HepG2 (cell line): ENCODE data around the gene COBL. TPM values are rescaled to one million over a fixed set of nuclear protein-coding genes. Genes with fewer than 3 reads are reported as not detected.

Experiments used
- ATAC-seq: fragments of 200-7000 bp; cut with Tn5 transposase; 3 replicates; pipeline ENCODE4 v1.9.1; 2020; ENCODE audit warnings: mild to moderate bottlenecking, moderate library complexity
- BruUV-seq: library from RNA; stranded (reverse); fragments of 400-500 nt; replicated peaks from 2 replicates; lab custom pipeline; 2021; lab: Mats Ljungman, UMichigan
- CTCF ChIA-PET: fragments of 300-600 bp; formaldehyde crosslinking; extraction: SDS; loops from one replicate; lab custom pipeline; 2021; ENCODE audit warnings: low total read pairs, inconsistent platforms, low intra/inter-chr PET ratio; lab: Yijun Ruan, JAX
- POLR2A ChIA-PET: fragments of 350-600 bp; sonication (Branson Sonifier 250); formaldehyde crosslinking; loops from one replicate; lab custom pipeline; 2020; ENCODE audit warnings: antibody characterized with exemption, inconsistent platforms; lab: Yijun Ruan, JAX
- DNase-seq: peaks from one replicate; pipeline ENCODE4 v3.0.0-alpha.2; 2015; ENCODE audit warnings: low spot score
- FAIRE-seq: peaks from 3 replicates; lab custom pipeline; 2011; peaks lifted over from hg19 to GRCh38; lab: Jason Lieb, UNC
- H2AFZ ChIP-seq: one replicate; pipeline ENCODE4 v1.6.1; 2011; ENCODE audit warnings: low read length, inconsistent platforms
- H3K27ac ChIP-seq: fragments of 300-600 bp; 3 replicates; pipeline ENCODE4 v1.8.0; 2011; ENCODE audit warnings: mixed run types, mild to moderate bottlenecking, mixed read lengths, low read length, inconsistent platforms; ENCODE audit not compliant: insufficient read depth; ENCODE audit errors: extremely low read length
- H3K27me3 ChIP-seq, 2 experiments: fragments of 200-600 bp in 1 of 2; 2 replicates in 1 of 2; 3 replicates in 1 of 2; pipeline versions ENCODE4 v1.6.0 to v1.8.0; 2011; ENCODE audit warnings: low read length in 2 of 2, mild to moderate bottlenecking in 2 of 2, moderate library complexity in 2 of 2, inconsistent platforms in 1 of 2; ENCODE audit not compliant: insufficient read depth in 2 of 2, control insufficient read depth in 1 of 2
- H3K36me3 ChIP-seq, 2 experiments: fragments of 200-600 bp in 1 of 2; replicated peaks in 1 of 2; 2 replicates in 1 of 2; 3 replicates in 1 of 2; pipeline versions ENCODE4 v1.5.1 to v1.8.0; 2011; ENCODE audit warnings: low read length in 2 of 2, inconsistent platforms in 1 of 2; ENCODE audit not compliant: insufficient read depth in 2 of 2, control insufficient read depth in 1 of 2
- H3K4me1 ChIP-seq: 2 replicates; pipeline ENCODE4 v1.5.1; 2012; ENCODE audit warnings: low read length, inconsistent platforms; ENCODE audit not compliant: insufficient read depth
- H3K4me2 ChIP-seq: 2 replicates; pipeline ENCODE4 v1.6.0; 2011; ENCODE audit warnings: low read depth, low read length, inconsistent platforms
- H3K4me3 ChIP-seq, 3 experiments: fragments of 200-600 bp in 1 of 3; sonication (generic), shearing (Covaris generic) in 1 of 3; replicated peaks in 1 of 3; 2 replicates each; pipeline ENCODE4 v1.5.1; 2011 to 2016; ENCODE audit warnings: low read length in 3 of 3, inconsistent platforms in 2 of 3, low read depth in 2 of 3, mild to moderate bottlenecking in 2 of 3, control low read depth in 1 of 3, mixed read lengths in 1 of 3; ENCODE audit not compliant: insufficient read depth in 1 of 3
- H3K79me2 ChIP-seq: one replicate; pipeline ENCODE4 v1.6.1; 2011; ENCODE audit warnings: low read length, inconsistent platforms; ENCODE audit not compliant: insufficient read depth
- H3K9ac ChIP-seq: 2 replicates; pipeline ENCODE4 v1.6.0; 2011; ENCODE audit warnings: mild to moderate bottlenecking, low read depth, low read length, inconsistent platforms; ENCODE audit not compliant: insufficient read depth
- H3K9me3 ChIP-seq: 2 replicates; pipeline ENCODE4 v1.5.1; 2012; ENCODE audit warnings: mild to moderate bottlenecking, low read length
- H4K20me1 ChIP-seq: 2 replicates; pipeline ENCODE4 v1.6.0; 2011; ENCODE audit warnings: inconsistent platforms, mild to moderate bottlenecking, low read length, moderate library complexity; ENCODE audit not compliant: insufficient read depth
- ETV5 ChIP-seq: IDR thresholded peaks from 2 replicates; pipeline ENCODE4 v1.6.1; 2018; ENCODE audit warnings: missing biosample characterization, missing genetic modification reagents, inconsistent platforms, borderline replicate concordance
- HCFC1 ChIP-seq: fragments of 150-350 bp; IDR thresholded peaks from 2 replicates; pipeline ENCODE4 v1.6.1; 2014; ENCODE audit warnings: low read depth, low read length
- HMGXB4 ChIP-seq, 2 experiments: sonication (generic) in 1 of 2; formaldehyde crosslinking in 1 of 2; IDR thresholded peaks; 2 replicates each; pipeline versions ENCODE4 v1.4.0 to v1.6.1; 2018 to 2020; ENCODE audit warnings: missing genetic modification reagents in 2 of 2, borderline replicate concordance in 1 of 2, low read depth in 1 of 2, mild to moderate bottlenecking in 1 of 2, missing biosample characterization in 1 of 2
- NFRKB ChIP-seq: fragments of 450-650 bp; IDR thresholded peaks from 2 replicates; pipeline ENCODE4 v1.6.1; 2017
- NKX3-1 ChIP-seq: sonication (generic); formaldehyde crosslinking; IDR thresholded peaks from 2 replicates; pipeline ENCODE4 v1.5.0; 2020; ENCODE audit warnings: missing genetic modification reagents
- NR2F2 ChIP-seq: IDR thresholded peaks from 2 replicates; pipeline ENCODE4 v1.6.1; 2012; ENCODE audit warnings: low read depth, inconsistent platforms, borderline replicate concordance
- ZBTB3 ChIP-seq: sonication (generic); formaldehyde crosslinking; IDR thresholded peaks from 2 replicates; pipeline ENCODE4 v1.4.0; 2020; ENCODE audit warnings: low read depth, mild to moderate bottlenecking, moderate library complexity, missing genetic modification reagents, borderline replicate concordance
- ZC3H4 ChIP-seq: sonication (generic); formaldehyde crosslinking; IDR thresholded peaks from 2 replicates; pipeline ENCODE4 v1.4.0; 2020; ENCODE audit warnings: missing genetic modification reagents, borderline replicate concordance
- ZNF12 ChIP-seq: sonication (generic); formaldehyde crosslinking; IDR thresholded peaks from 2 replicates; pipeline ENCODE4 v1.5.0; 2020; ENCODE audit warnings: missing genetic modification reagents
- ZNF17 ChIP-seq: sonication (generic); formaldehyde crosslinking; IDR thresholded peaks from 2 replicates; pipeline ENCODE4 v1.5.0; 2020; ENCODE audit warnings: mild to moderate bottlenecking, missing genetic modification reagents
- ZNF550 ChIP-seq: sonication (generic); formaldehyde crosslinking; IDR thresholded peaks from 2 replicates; pipeline ENCODE4 v1.4.0; 2020; ENCODE audit warnings: mild to moderate bottlenecking, missing genetic modification reagents, borderline replicate concordance
- ZNF646 ChIP-seq: sonication (generic); formaldehyde crosslinking; IDR thresholded peaks from 2 replicates; pipeline ENCODE4 v1.9.0; 2021; ENCODE audit warnings: mild to moderate bottlenecking, missing genetic modification reagents
- ZNF660 ChIP-seq: sonication (generic); formaldehyde crosslinking; IDR thresholded peaks from 2 replicates; pipeline ENCODE4 v1.5.1; 2020; ENCODE audit warnings: mild to moderate bottlenecking, low read depth, missing genetic modification reagents, borderline replicate concordance
- WGBS: methylation state at CpG from one replicate; pipeline ENCODE4 v1.1.6; 2017; ENCODE audit warnings: low lambda C conversion rate; 5-methylcytosine and 5-hydroxymethylcytosine counted together
- in situ Hi-C: cut with HindIII; loops from 2 replicates; pipeline ENCODE4 v1.10.0; 2017; ENCODE audit warnings: low pct_unique_long_range_greater_than_20kb; ENCODE audit not compliant: extremely low pct_ligation_motif_present
- intact Hi-C: fragments of 100-400 bp; cut with micrococcal nuclease; formaldehyde crosslinking; loops from one replicate; pipeline ENCODE4 v1.10.0; 2022; ENCODE audit not compliant: unreplicated experiment
- polyA plus RNA-seq, 8 experiments: library from polyadenylated mRNA; depleted of rRNA in 3 of 8; stranded (reverse) in 7 of 8; unstranded in 1 of 8; fragments of >200 nt; fragmentation: Illumina TruSeq in 4 of 8; extraction: Trizol in 4 of 8; gene quantifications; 2 replicates each; pipeline versions ENCODE4 v1.2.1 to v1.2.3, GENCODE V29; 2011 to 2016; ENCODE audit warnings: low read depth in 4 of 8, missing spikeins in 1 of 8, mixed read lengths in 1 of 8; ENCODE audit not compliant: insufficient read depth in 1 of 8
- total RNA-seq, 5 experiments: library from RNA; depleted of rRNA; stranded (reverse); fragments of >200 nt; fragmentation: Illumina TruSeq; extraction: Trizol; gene quantifications; 2 replicates each; pipeline ENCODE4 v1.2.3, GENCODE V29; 2016; ENCODE audit warnings: low read depth in 1 of 5

COBL gene
- total and polyA plus RNA-seq, 2 of the 13 experiments (the other 11 are each of a cell fraction or from before 2014, with no cell fraction given) = 3.8 to 4.9 TPM

- no peak for DNase-seq
- no TSS peak for BruUV-seq
- no peaks in the 10 kb centered on the region for H3K27me3 ChIP-seq
- in situ Hi-C loops (no loop called here), intact Hi-C loops (no loop called here)
- H4K20me1 ChIP-seq = peaks cover 10% of the 10 kb centered on the region; the same call in 1 of the 2 replicates
- no peak overlapping the region for H3K27ac ChIP-seq
- no peak for FAIRE-seq
- no peaks in the 10 kb centered on the region for H3K36me3 ChIP-seq
- peaks cover 4% of the 10 kb centered on the region for H3K79me2 ChIP-seq
- no peak for ATAC-seq
- TF ChIP-seq NFRKB (no peak), NKX3-1 (CRISPR knock-in tag) (no peak), ZC3H4 (CRISPR knock-in tag) (no peak), NR2F2 (no peak), ETV5 (CRISPR knock-in tag) (no peak), ZNF17 (no peak), ZBTB3 (CRISPR knock-in tag) (no peak), ZNF12 (CRISPR knock-in tag) (no peak), HCFC1 (no peak), ZNF550 (CRISPR knock-in tag) (no peak), ZNF660 (no peak), HMGXB4 (CRISPR knock-in tag; IDR thresholded peaks at IDR 0.05; ENCODE audit: borderline replicate concordance in 1 of 2, low read depth in 1 of 2) (no peak), ZNF646 (CRISPR knock-in tag) (no peak)
- POLR2A ChIA-PET = no interaction called here
- H2AFZ ChIP-seq = no peak overlapping the region
- H3K4me1 ChIP-seq = peaks cover 8% of the 10 kb centered on the region
- CTCF ChIA-PET = no interaction called here
- no peak overlapping the region for H3K4me2 ChIP-seq
- H3K9ac ChIP-seq = no peak overlapping the region
- no peak overlapping the region for H3K4me3 ChIP-seq
- 93% methylated on average over 16 of the region's 16 CpGs for WGBS
- no peaks in the 10 kb centered on the region for H3K9me3 ChIP-seq
Measured at GRCh38 chr7:51242881-51243518, 73.6 kb downstream of the COBL start.
